ENCODE measurements around the gene CRACDL. TPM values are rescaled to one million over a fixed set of nuclear protein-coding genes. Genes with fewer than 3 reads are reported as not detected.

CRACDL gene
- total RNA-seq, 2 donors from 2014 or later, result 4.1 to 20.8 TPM

DNA sequence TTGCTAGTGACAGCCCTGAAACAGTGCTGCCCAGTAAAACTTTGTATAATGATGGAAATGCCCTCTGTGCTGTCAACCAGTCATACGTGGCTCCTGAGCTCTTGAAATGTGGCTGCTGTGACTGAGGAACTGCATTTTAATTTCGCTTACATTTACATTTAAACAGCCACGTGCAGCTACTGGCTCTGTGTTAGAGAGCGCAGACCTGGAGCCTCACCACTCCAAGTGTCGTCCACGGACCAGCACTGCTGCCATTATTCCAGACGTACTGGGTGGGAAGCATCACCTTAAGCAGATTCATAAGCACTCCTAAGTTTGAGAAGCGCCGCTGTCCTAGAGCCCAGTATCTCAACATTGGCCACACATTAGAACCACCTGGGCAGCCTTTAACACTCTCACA is 128.1 kb downstream of the CRACDL start:
- Histone ChIP-seq H3K9me3 (no peaks in the 10 kb centered on the region), H3K4me1 (replicated peaks) (peaks cover 7% of the 10 kb centered on the region), H3K36me3 (no peaks in the 10 kb centered on the region), H3K27me3 (replicated peaks; ENCODE audit: insufficient read depth) (no peaks in the 10 kb centered on the region), H3K27ac (no peak overlapping the region), H3K4me3 (no peak overlapping the region)
- TF ChIP-seq, protein P1, sequence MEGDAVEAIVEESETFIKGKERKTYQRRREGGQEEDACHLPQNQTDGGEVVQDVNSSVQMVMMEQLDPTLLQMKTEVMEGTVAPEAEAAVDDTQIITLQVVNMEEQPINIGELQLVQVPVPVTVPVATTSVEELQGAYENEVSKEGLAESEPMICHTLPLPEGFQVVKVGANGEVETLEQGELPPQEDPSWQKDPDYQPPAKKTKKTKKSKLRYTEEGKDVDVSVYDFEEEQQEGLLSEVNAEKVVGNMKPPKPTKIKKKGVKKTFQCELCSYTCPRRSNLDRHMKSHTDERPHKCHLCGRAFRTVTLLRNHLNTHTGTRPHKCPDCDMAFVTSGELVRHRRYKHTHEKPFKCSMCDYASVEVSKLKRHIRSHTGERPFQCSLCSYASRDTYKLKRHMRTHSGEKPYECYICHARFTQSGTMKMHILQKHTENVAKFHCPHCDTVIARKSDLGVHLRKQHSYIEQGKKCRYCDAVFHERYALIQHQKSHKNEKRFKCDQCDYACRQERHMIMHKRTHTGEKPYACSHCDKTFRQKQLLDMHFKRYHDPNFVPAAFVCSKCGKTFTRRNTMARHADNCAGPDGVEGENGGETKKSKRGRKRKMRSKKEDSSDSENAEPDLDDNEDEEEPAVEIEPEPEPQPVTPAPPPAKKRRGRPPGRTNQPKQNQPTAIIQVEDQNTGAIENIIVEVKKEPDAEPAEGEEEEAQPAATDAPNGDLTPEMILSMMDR (IDR thresholded peaks at IDR 0.05), result no peak
- TF ChIP-seq POLR2A (IDR thresholded peaks at IDR 0.05), result no peak
- TF ChIP-seq POLR2AphosphoS5 (IDR thresholded peaks at IDR 0.05), result no peak
- 93% methylated on average over 9 of the region's 9 CpGs for WGBS
- DNase-seq (ENCODE audit: low spot score), result no peak
- intact Hi-C loops (cut with DNase I), result no loop called here

DNA sequence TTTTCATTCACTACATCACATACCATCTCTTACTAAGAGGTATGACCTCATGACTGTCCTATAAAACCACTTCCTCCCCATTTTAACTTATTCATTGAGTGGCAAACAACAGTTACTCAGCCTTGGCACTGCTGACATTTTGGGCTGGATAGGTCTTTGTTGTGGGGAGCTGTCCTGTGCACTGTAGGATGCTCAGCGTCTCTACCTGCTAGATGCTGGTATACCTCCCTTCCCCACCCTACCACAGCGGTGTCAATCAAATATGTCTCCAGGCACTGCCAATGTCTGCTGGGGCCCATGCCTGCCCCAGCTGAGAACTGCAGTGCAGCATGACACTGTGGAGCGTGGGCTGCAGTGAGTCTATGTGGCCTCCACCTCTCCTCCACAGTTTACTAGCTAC is 128.8 kb downstream of the CRACDL start:
- Histone ChIP-seq H3K27me3 (replicated peaks; ENCODE audit: insufficient read depth) (no peaks in the 10 kb centered on the region), H3K9me3 (no peaks in the 10 kb centered on the region), H3K27ac (no peak overlapping the region), H3K4me1 (replicated peaks) (peaks cover 7% of the 10 kb centered on the region), H3K36me3 (no peaks in the 10 kb centered on the region), H3K4me3 (no peak overlapping the region)
- intact Hi-C loops (cut with DNase I), result no loop called here
- TF ChIP-seq, protein P1 (IDR thresholded peaks at IDR 0.05), result no peak
- 100% methylated on average over 3 of the region's 3 CpGs for WGBS
- DNase-seq (ENCODE audit: low spot score), result no peak

DNA sequence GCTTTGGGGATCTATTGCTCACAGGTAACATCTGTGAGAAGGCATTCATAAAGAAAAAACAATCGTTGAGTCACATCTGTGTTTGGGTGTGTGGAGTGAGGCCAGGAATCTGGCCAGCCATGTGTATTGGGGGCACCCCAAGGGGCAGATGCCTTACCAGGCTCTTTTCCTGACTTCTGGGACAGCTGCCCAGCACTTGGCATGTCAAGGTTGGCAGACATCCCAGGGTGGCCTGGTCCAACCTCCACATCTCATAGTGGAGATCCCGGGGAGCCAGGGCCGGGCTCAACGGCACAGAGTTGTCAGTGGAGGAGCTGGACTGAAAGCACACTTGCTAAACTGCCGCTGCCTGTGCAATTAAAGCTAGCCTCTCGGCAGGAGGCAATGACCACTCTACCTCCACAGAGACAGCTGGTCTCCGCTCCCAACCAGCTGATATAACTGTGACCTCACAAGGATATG is 129.8 kb downstream of the CRACDL start:
- peak overlapping the region; percentile 23 to 27 for H3K27ac ChIP-seq
- TF ChIP-seq POLR2AphosphoS5 (IDR thresholded peaks at IDR 0.05), result peak; percentile 54
- TF ChIP-seq, protein P1 (IDR thresholded peaks at IDR 0.05), result no peak
- H3K4me3 ChIP-seq, result no peak overlapping the region
- DNase-seq (ENCODE audit: low spot score), result peak; percentile 87
- intact Hi-C loops (cut with DNase I), result no loop called here
- no peaks in the 10 kb centered on the region for H3K9me3 ChIP-seq
- WGBS, result 29% methylated on average over 7 of the region's 7 CpGs
- no peaks in the 10 kb centered on the region for H3K36me3 ChIP-seq
- peaks cover 7% of the 10 kb centered on the region for H3K4me1 ChIP-seq (replicated peaks)
- no peaks in the 10 kb centered on the region for H3K27me3 ChIP-seq (replicated peaks; ENCODE audit: insufficient read depth)

DNA sequence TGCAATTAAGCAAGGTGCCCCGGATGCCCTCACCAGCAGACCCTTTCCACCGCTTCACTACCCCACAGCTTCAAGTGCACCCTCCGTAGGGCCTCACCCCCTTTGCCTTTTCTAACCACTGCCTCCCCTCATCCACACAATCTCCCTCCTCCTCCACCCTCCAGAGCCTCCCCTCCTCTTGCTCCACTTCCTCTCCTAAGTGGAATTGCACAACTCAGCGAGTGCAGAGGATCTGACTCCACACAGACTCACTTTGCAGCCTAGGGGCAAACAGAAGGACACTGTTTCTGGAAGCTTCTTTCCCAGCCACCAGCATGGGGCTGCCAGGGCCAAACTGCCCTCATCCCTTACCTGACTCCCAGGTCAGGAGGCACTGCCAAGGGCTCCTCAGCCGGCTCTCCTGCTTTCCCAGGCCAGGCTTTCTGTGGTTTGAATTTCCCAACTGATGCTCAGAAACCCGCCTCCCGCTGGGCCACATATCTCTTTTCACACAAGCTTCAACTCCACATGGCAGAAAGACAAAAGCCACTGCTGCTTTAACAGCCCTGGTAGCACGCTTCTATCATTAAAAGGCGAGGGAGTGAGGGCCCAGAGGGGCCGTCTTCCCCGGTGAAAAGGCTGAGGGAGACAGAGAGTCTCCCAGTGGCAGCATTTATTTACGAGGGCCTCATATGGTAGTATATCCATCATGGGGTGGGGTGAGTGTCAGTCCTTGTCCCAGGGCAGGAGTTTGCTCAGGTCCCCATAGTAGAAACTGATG is 130.4 kb downstream of the CRACDL start:
- intact Hi-C loops (cut with DNase I), result no loop called here
- no peaks in the 10 kb centered on the region for H3K36me3 ChIP-seq
- H3K27me3 ChIP-seq (replicated peaks; ENCODE audit: insufficient read depth), result no peaks in the 10 kb centered on the region
- no peak overlapping the region for H3K4me3 ChIP-seq
- H3K27ac ChIP-seq, result peak overlapping the region; percentile 23 to 27
- WGBS, result 60% methylated on average over 12 of the region's 12 CpGs
- peaks cover 7% of the 10 kb centered on the region for H3K4me1 ChIP-seq (replicated peaks)
- peak; percentile 24 for DNase-seq (ENCODE audit: low spot score)
- no peaks in the 10 kb centered on the region for H3K9me3 ChIP-seq
- TF ChIP-seq POLR2AphosphoS5 (IDR thresholded peaks at IDR 0.05), result no peak
- TF ChIP-seq, protein P1 (IDR thresholded peaks at IDR 0.05), result no peak

DNA sequence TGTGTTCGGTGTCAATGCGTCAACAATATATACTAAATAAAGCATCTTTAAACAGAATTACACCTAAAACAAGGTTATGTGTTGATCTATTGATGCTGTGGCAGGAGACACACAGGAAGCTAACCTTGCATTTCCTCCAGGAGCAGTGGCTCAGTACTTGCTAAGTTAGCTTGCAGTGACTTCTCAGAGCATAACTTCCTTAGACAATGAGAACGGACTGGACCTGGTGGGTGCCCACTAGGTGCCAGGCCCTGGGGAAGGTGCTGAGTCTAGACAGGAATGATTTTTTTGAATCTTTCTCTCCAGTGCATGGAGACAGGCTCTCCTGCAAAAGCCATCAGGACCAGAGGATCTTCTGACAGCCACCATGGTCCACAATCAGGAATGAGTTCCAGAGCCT is 131.3 kb downstream of the CRACDL start:
- Histone ChIP-seq H3K36me3 (no peaks in the 10 kb centered on the region), H3K9me3 (no peaks in the 10 kb centered on the region), H3K4me1 (replicated peaks) (peaks cover 4% of the 10 kb centered on the region), H3K27me3 (replicated peaks; ENCODE audit: insufficient read depth) (no peaks in the 10 kb centered on the region), H3K4me3 (no peak overlapping the region), H3K27ac (no peak overlapping the region)
- intact Hi-C loops (cut with DNase I), result no loop called here
- DNase-seq (ENCODE audit: low spot score), result no peak
- TF ChIP-seq, protein P1 (IDR thresholded peaks at IDR 0.05), result no peak
- TF ChIP-seq POLR2A (IDR thresholded peaks at IDR 0.05) (no peak), POLR2AphosphoS5 (IDR thresholded peaks at IDR 0.05) (no peak)
- 98% methylated on average over 3 of the region's 3 CpGs for WGBS

Measured in prostate gland (tissue), 2 donors.